Lower lobe of right lung (tissue), 2 donors: ENCODE results near the gene CA11. TPM values are rescaled to one million over a fixed set of nuclear protein-coding genes. Genes with fewer than 3 reads are reported as not detected.

Source experiments
- ATAC-seq, 2 donors: fragments of 200-7000 bp; cut with Tn5 transposase; one replicate each; pipeline ENCODE4 v1.9.1; 2020 to 2022; ENCODE audit warnings: mild to moderate bottlenecking in 2 of 2, moderate library complexity in 2 of 2
- DNase-seq: peaks from one replicate; pipeline ENCODE4 v3.0.0-alpha.2; 2020
- H3K27ac ChIP-seq: fragments of 200-600 bp; one replicate; pipeline ENCODE4 v1.8.0; 2022
- H3K27me3 ChIP-seq: fragments of 200-600 bp; one replicate; pipeline ENCODE4 v1.8.0; 2022; ENCODE audit warnings: low read depth
- H3K36me3 ChIP-seq: fragments of 200-600 bp; one replicate; pipeline ENCODE4 v1.8.0; 2022; ENCODE audit warnings: mild to moderate bottlenecking
- H3K4me1 ChIP-seq: fragments of 200-600 bp; one replicate; pipeline ENCODE4 v1.8.0; 2022
- H3K4me3 ChIP-seq: fragments of 200-600 bp; one replicate; pipeline ENCODE4 v1.8.0; 2022; ENCODE audit warnings: mild to moderate bottlenecking
- H3K9me3 ChIP-seq: fragments of 200-600 bp; one replicate; pipeline ENCODE4 v1.8.0; 2022
- CTCF ChIP-seq: fragments of 200-600 bp; IDR thresholded peaks from one replicate; pipeline ENCODE4 v1.8.0; 2022; ENCODE audit warnings: antibody characterized with exemption, mild to moderate bottlenecking
- intact Hi-C: fragments of 100-400 bp; cut with DNase I; formaldehyde crosslinking; loops from one replicate; pipeline ENCODE4 v1.11.0; 2022
- total RNA-seq: library from RNA; stranded (reverse); fragmentation: NEBNext Ultra II Directional; extraction: Animal tissue kit (Norgen Biotek cat#: 25700); gene quantifications from one replicate; pipeline ENCODE4 v1.2.1, GENCODE V29; 2021
- donor health status: DM: no; HTN: yes; CAD: no; lungs with severe emphysema.

CA11 gene
- total RNA-seq, 1 donor from 2014 or later, result 7.8 TPM

- Histone ChIP-seq H3K27me3 (no peaks in the 10 kb centered on the region), H3K36me3 (no peaks in the 10 kb centered on the region), H3K4me3 (no peak within 1 kb of the TSS), H3K27ac (no peak within 1 kb of the TSS), H3K4me1 (no peaks in the 10 kb centered on the region), H3K9me3 (no peaks in the 10 kb centered on the region)
- no peak for TF ChIP-seq CTCF
- intact Hi-C loops, result no loop called here
- DNase-seq (no peak), ATAC-seq (no peak)
Observed at GRCh38 chr19:48606463-48607358, 39.3 kb downstream of the CA11 start, which contains the start of gene SPACA4. Gene SPACA4, plus strand, starts transcription at chr19:48606742. Its CDS starts 237 bp downstream, at chr19:48606979.

GRCh38 chr19:48603850-48604249, 42.1 kb downstream of the CA11 start:
- Histone ChIP-seq H3K27me3 (no peaks in the 10 kb centered on the region), H3K9me3 (no peaks in the 10 kb centered on the region), H3K36me3 (no peaks in the 10 kb centered on the region), H3K4me1 (no peaks in the 10 kb centered on the region), H3K4me3 (no peak overlapping the region), H3K27ac (no peak overlapping the region)
- DNase-seq, result no peak
- intact Hi-C loops, result no loop called here
- no peak for ATAC-seq
- TF ChIP-seq CTCF, result no peak

- Histone ChIP-seq H3K27me3 (no peaks in the 10 kb centered on the region), H3K9me3 (no peaks in the 10 kb centered on the region), H3K4me1 (no peaks in the 10 kb centered on the region), H3K4me3 (no peak overlapping the region), H3K36me3 (no peaks in the 10 kb centered on the region), H3K27ac (no peak overlapping the region)
- intact Hi-C loops, result no loop called here
- ATAC-seq (no peak), DNase-seq (no peak)
- TF ChIP-seq CTCF, result no peak
Observed at GRCh38 chr19:48603449-48603848, 42.5 kb downstream of the CA11 start.

- H3K9me3 ChIP-seq, result no peaks in the 10 kb centered on the region
- no peak overlapping the region for H3K4me3 ChIP-seq
- intact Hi-C loops, result no loop called here
- H3K4me1 ChIP-seq, result no peaks in the 10 kb centered on the region
- TF ChIP-seq CTCF, result no peak
- no peaks in the 10 kb centered on the region for H3K36me3 ChIP-seq
- ATAC-seq (no peak), DNase-seq (no peak)
- H3K27ac ChIP-seq, result no peak overlapping the region
- no peaks in the 10 kb centered on the region for H3K27me3 ChIP-seq
Observed at GRCh38 chr19:48603001-48603400, 43.0 kb downstream of the CA11 start.

GRCh38 chr19:48600679-48601417, 45.1 kb downstream of the CA11 start:
- Histone ChIP-seq H3K4me3 (no peak overlapping the region), H3K36me3 (no peaks in the 10 kb centered on the region), H3K9me3 (no peaks in the 10 kb centered on the region), H3K27ac (no peak overlapping the region), H3K27me3 (no peaks in the 10 kb centered on the region), H3K4me1 (no peaks in the 10 kb centered on the region)
- intact Hi-C loops, result no loop called here
- TF ChIP-seq CTCF, result no peak
- ATAC-seq (peak in 1 of 2 donors; percentile 13), DNase-seq (no peak)
